ENCODE results near the gene NUDT6.

DNA sequence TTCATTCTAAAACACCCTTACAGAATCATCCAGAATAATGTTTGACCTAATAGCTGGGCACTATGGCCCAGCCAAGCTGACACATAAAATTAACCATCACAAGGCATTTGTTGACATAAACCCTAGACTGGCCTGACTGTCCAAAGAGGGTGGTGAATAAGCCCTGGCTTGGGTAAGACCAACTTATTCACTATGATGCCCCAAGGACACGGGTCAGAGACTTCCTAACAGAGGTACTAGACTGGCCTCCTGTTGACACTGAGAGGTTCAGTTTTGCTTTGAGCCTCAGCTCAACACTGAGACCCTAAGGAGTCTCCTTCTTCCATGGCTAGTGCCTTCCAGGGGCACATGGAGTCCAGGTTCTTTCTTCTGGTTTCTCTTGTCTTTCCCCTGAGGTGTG is 74.5 kb downstream of the NUDT6 start:
- TF ChIP-seq, protein P1, sequence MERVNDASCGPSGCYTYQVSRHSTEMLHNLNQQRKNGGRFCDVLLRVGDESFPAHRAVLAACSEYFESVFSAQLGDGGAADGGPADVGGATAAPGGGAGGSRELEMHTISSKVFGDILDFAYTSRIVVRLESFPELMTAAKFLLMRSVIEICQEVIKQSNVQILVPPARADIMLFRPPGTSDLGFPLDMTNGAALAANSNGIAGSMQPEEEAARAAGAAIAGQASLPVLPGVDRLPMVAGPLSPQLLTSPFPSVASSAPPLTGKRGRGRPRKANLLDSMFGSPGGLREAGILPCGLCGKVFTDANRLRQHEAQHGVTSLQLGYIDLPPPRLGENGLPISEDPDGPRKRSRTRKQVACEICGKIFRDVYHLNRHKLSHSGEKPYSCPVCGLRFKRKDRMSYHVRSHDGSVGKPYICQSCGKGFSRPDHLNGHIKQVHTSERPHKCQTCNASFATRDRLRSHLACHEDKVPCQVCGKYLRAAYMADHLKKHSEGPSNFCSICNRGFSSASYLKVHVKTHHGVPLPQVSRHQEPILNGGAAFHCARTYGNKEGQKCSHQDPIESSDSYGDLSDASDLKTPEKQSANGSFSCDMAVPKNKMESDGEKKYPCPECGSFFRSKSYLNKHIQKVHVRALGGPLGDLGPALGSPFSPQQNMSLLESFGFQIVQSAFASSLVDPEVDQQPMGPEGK (CRISPR knock-in tag; IDR thresholded peaks at IDR 0.05; ENCODE audit: borderline replicate concordance): no peak
- TF ChIP-seq, protein P2, sequence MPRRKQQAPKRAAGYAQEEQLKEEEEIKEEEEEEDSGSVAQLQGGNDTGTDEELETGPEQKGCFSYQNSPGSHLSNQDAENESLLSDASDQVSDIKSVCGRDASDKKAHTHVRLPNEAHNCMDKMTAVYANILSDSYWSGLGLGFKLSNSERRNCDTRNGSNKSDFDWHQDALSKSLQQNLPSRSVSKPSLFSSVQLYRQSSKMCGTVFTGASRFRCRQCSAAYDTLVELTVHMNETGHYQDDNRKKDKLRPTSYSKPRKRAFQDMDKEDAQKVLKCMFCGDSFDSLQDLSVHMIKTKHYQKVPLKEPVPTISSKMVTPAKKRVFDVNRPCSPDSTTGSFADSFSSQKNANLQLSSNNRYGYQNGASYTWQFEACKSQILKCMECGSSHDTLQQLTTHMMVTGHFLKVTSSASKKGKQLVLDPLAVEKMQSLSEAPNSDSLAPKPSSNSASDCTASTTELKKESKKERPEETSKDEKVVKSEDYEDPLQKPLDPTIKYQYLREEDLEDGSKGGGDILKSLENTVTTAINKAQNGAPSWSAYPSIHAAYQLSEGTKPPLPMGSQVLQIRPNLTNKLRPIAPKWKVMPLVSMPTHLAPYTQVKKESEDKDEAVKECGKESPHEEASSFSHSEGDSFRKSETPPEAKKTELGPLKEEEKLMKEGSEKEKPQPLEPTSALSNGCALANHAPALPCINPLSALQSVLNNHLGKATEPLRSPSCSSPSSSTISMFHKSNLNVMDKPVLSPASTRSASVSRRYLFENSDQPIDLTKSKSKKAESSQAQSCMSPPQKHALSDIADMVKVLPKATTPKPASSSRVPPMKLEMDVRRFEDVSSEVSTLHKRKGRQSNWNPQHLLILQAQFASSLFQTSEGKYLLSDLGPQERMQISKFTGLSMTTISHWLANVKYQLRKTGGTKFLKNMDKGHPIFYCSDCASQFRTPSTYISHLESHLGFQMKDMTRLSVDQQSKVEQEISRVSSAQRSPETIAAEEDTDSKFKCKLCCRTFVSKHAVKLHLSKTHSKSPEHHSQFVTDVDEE (CRISPR knock-in tag; IDR thresholded peaks at IDR 0.05): no peak
- TF ChIP-seq RARB (CRISPR knock-in tag; IDR thresholded peaks at IDR 0.05): no peak
- TF ChIP-seq PPARA (CRISPR knock-in tag; IDR thresholded peaks at IDR 0.05; ENCODE audit: borderline replicate concordance): no peak
- TF ChIP-seq, protein P3, sequence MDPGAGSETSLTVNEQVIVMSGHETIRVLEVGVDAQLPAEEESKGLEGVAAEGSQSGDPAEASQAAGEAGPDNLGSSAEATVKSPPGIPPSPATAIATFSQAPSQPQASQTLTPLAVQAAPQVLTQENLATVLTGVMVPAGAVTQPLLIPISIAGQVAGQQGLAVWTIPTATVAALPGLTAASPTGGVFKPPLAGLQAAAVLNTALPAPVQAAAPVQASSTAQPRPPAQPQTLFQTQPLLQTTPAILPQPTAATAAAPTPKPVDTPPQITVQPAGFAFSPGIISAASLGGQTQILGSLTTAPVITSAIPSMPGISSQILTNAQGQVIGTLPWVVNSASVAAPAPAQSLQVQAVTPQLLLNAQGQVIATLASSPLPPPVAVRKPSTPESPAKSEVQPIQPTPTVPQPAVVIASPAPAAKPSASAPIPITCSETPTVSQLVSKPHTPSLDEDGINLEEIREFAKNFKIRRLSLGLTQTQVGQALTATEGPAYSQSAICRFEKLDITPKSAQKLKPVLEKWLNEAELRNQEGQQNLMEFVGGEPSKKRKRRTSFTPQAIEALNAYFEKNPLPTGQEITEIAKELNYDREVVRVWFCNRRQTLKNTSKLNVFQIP (CRISPR knock-in tag; IDR thresholded peaks at IDR 0.05; ENCODE audit: borderline replicate concordance, low read depth): no peak
- no peak for TF ChIP-seq ISL1 (CRISPR knock-in tag; IDR thresholded peaks at IDR 0.05)
- no peak for TF ChIP-seq ARNTL (CRISPR knock-in tag; IDR thresholded peaks at IDR 0.05; ENCODE audit: borderline replicate concordance, low read depth)
- TF ChIP-seq GLIS3 (CRISPR knock-in tag; IDR thresholded peaks at IDR 0.05): no peak

All from SK-N-SH treated with all-trans-retinoic acid at 6 μM for 48 hours (cell line).